Endothelial cell of umbilical vein (primary cell): ENCODE results near the gene PAK5.

Experiments
- EZH2 ChIP-seq: IDR thresholded peaks from 2 replicates; pipeline ENCODE4 v1.6.1; 2012; ENCODE audit warnings: borderline replicate concordance, low read depth, mild to moderate bottlenecking, moderate library complexity, low read length, inconsistent platforms; ENCODE audit not compliant: severe bottlenecking
- MAX ChIP-seq: IDR thresholded peaks from 2 replicates; pipeline ENCODE4 v1.6.1; 2011; ENCODE audit not compliant: insufficient read depth, insufficient read length

GRCh38 chr20:9550283-9550682, 288.6 kb downstream of the PAK5 start:
- TF ChIP-seq MAX (no peak), EZH2 (no peak)
